Esophagus (tissue), 2 donors: ENCODE results near the gene UBE2V1. TPM values are rescaled to one million over a fixed set of nuclear protein-coding genes. Genes with fewer than 3 reads are reported as not detected.

Experiments
- H3K27ac ChIP-seq, 2 donors: one replicate each; pipeline ENCODE4 v1.5.1; 2013; ENCODE audit warnings: low read depth in 2 of 2, mild to moderate bottlenecking in 2 of 2, inconsistent platforms in 1 of 2, low read length in 1 of 2, moderate library complexity in 1 of 2
- H3K27me3 ChIP-seq, 2 donors: one replicate each; pipeline ENCODE4 v1.6.1; 2013; ENCODE audit warnings: low read length in 2 of 2, control low read depth in 1 of 2, mild to moderate bottlenecking in 1 of 2; ENCODE audit not compliant: insufficient read depth in 2 of 2, control insufficient read depth in 1 of 2
- H3K36me3 ChIP-seq, 2 donors: one replicate each; pipeline ENCODE4 v1.6.1; 2013; ENCODE audit warnings: low read length in 1 of 2; ENCODE audit not compliant: control insufficient read depth in 2 of 2, insufficient read depth in 2 of 2
- H3K4me1 ChIP-seq, 2 donors: one replicate each; pipeline ENCODE4 v1.6.1; 2013; ENCODE audit warnings: low read length in 1 of 2; ENCODE audit not compliant: control insufficient read depth in 2 of 2, insufficient read depth in 2 of 2
- H3K4me3 ChIP-seq, 2 donors: one replicate each; pipeline ENCODE4 v1.5.1; 2013; ENCODE audit warnings: low read length in 2 of 2, mild to moderate bottlenecking in 2 of 2, low read depth in 1 of 2, moderate library complexity in 1 of 2
- H3K9me3 ChIP-seq, 2 donors: one replicate each; pipeline ENCODE4 v1.6.1; 2013; ENCODE audit warnings: mild to moderate bottlenecking in 2 of 2, low read depth in 1 of 2, low read length in 1 of 2, moderate library complexity in 1 of 2; ENCODE audit not compliant: control insufficient read depth in 2 of 2, insufficient read depth in 1 of 2
- WGBS, 2 donors: extraction: QIAGEN DNeasy Blood & Tissue Kit; methylation state at CpG; one replicate each; pipeline ENCODE4 v1.1.7; 2013; 5-methylcytosine and 5-hydroxymethylcytosine counted together
- polyA plus RNA-seq, 2 donors: library from polyadenylated mRNA; stranded (reverse); fragments of 200-250 nt; gene quantifications; one replicate each; pipeline ENCODE4 v1.2.3, GENCODE V29; 2013
- donor health status: healthy with polysubstance abuse.
- donor health status: Bipolar disorder and iron deficiency.

UBE2V1 gene
- polyA plus RNA-seq, 2 donors: 57.4 to 73.1 TPM

DNA sequence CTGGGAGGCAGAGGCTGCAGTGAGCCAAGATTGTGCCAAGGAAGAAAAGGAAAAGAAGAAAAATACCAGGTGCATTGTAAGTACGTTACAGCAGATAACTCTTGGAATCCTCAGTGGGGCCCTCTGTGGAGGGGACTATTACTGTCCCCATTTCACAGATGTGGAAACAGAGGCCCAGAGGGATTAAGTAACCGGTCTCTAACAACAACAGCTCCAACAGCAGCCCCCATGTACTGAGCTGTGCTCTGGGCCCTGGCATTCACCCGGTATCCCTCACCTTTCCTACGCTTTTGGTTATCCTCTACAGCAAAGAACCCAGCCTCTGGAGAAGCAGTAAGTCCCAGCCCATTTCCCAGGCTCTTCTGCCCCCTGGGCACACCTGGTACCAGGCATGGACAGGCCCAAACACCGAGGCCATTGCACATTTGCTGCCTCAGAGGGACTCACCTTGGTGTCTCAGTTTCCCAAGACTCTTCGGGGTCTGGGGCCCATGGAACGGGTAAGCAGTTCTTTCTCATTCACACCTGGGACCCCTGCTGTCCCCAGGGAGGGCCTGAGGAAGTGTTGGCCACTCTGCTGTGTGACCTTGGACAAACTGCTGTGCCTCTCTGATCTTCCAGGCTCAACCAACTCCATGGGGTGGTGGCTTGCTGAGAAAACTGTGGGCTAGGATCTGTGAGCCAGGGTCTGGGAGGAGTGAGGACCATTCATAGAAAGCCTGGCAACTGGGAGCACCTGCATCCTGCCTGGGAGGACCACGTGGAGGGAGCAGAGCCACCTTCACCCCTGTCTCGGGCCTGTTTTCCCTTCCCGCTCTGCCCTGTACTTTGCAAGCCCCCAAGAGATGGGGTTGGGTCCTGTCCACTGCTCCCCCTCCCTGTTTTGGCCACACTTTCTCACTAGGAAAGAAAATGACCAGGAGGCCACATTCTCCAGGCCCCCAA, 70.3 kb downstream of the UBE2V1 start:
- H3K27me3 ChIP-seq: no peaks in the 10 kb centered on the region
- 90 to 91% methylated on average over 10 of the region's 10 CpGs for WGBS, 2 donors
- H3K9me3 ChIP-seq: no peaks in the 10 kb centered on the region
- H3K36me3 ChIP-seq: no peaks in the 10 kb centered on the region
- peaks cover 0 to 6% of the 10 kb centered on the region in 2 donors for H3K4me1 ChIP-seq
- no peak overlapping the region for H3K4me3 ChIP-seq
- H3K27ac ChIP-seq: no peak overlapping the region

DNA sequence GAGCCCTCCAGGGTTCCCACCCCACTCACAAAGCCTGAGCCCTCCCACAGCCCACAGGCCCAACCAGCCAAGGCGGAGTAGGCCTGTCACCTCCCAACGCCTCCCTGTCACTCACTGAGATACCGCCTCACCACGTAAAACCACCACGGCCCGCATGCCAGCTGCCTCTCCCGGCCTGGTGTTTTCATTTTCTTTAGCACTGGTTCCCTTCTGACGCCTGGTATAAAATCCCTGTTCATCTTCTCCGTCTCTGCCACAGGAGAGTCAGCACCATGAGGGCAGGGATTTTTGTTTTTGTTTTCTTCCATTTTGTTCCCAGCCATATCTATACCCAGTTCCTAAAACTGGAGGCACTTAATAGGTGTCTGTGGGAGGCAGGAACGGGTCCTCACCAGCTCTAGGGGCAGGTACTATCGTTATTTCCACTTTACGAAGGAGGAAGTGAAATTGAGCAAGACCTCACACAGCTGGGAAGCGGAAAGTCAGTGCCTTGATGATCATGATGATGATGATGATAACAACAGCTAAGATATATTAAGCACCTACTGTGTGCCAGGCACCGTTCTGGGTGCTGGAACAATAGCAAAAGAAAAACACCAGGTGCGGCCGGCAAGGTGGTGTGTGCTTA, 71.6 kb downstream of the UBE2V1 start:
- no peaks in the 10 kb centered on the region for H3K36me3 ChIP-seq
- no peaks in the 10 kb centered on the region for H3K27me3 ChIP-seq
- H3K4me3 ChIP-seq: no peak overlapping the region
- peaks cover 0 to 11% of the 10 kb centered on the region in 2 donors for H3K4me1 ChIP-seq
- WGBS, 2 donors: 73 to 78% methylated on average over 16 of the region's 16 CpGs
- H3K27ac ChIP-seq: no peak overlapping the region
- no peaks in the 10 kb centered on the region for H3K9me3 ChIP-seq

- WGBS, 2 donors: 81 to 85% methylated on average over 17 of the region's 17 CpGs
- H3K27ac ChIP-seq: no peak overlapping the region
Measured at GRCh38 chr20:50040432-50041245, 72.3 kb downstream of the UBE2V1 start.

GRCh38 chr20:50039706-50040431, 73.1 kb downstream of the UBE2V1 start:
- 83% methylated on average over 9 to 10 of the region's 10 CpGs for WGBS, 2 donors
- Histone ChIP-seq H3K36me3 (no peaks in the 10 kb centered on the region), H3K27me3 (no peaks in the 10 kb centered on the region), H3K4me3 (no peak overlapping the region), H3K9me3 (no peaks in the 10 kb centered on the region), H3K27ac (no peak overlapping the region), H3K4me1 (peaks cover 0 to 11% of the 10 kb centered on the region in 2 donors)

More at GRCh38 chr20:50040432-50041245, 72.3 kb downstream of the UBE2V1 start:
- Histone ChIP-seq H3K4me3 (no peak overlapping the region), H3K36me3 (no peaks in the 10 kb centered on the region), H3K27me3 (no peaks in the 10 kb centered on the region), H3K9me3 (no peaks in the 10 kb centered on the region), H3K4me1 (peaks cover 0 to 11% of the 10 kb centered on the region in 2 donors)

- WGBS, 2 donors: 52% methylated on average over 10 of the region's 10 CpGs
- peaks cover 0 to 11% of the 10 kb centered on the region in 2 donors for H3K4me1 ChIP-seq
Measured at GRCh38 chr20:50038574-50038991, 74.4 kb downstream of the UBE2V1 start.

GRCh38 chr20:50038169-50038568, 74.8 kb downstream of the UBE2V1 start:
- 72 to 74% methylated on average over 6 of the region's 6 CpGs for WGBS, 2 donors
- H3K36me3 ChIP-seq: no peaks in the 10 kb centered on the region

More at GRCh38 chr20:50038574-50038991, 74.4 kb downstream of the UBE2V1 start:
- Histone ChIP-seq H3K4me3 (no peak overlapping the region), H3K36me3 (no peaks in the 10 kb centered on the region), H3K27me3 (no peaks in the 10 kb centered on the region), H3K27ac (no peak overlapping the region), H3K9me3 (no peaks in the 10 kb centered on the region)

DNA sequence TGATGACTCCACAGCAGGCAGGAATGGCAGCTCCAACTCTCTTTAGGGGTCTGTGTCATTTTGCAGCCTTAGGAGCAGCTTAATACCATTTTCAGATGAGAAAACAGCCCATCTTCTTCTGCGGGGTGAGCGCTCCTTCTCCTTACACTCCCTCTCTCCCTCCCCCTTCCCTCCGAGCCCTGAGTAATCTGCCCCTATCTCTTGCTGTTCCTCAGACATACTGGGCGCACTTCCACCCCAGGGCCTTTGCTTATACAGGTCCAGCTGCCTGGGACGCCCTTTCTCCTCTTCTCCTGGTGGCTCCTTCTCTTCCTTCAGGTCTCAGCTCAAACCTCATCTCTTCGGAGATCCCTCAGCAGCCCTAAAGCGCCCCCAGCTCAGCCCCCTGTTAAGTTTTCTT, 75.4 kb downstream of the UBE2V1 start:
- Histone ChIP-seq H3K4me1 (peaks cover 0 to 11% of the 10 kb centered on the region in 2 donors), H3K36me3 (no peaks in the 10 kb centered on the region), H3K27me3 (no peaks in the 10 kb centered on the region), H3K4me3 (no peak overlapping the region), H3K9me3 (no peaks in the 10 kb centered on the region), H3K27ac (no peak overlapping the region)
- WGBS, 2 donors: 82 to 91% methylated on average over 7 of the region's 7 CpGs

More at GRCh38 chr20:50038169-50038568, 74.8 kb downstream of the UBE2V1 start:
- no peak overlapping the region for H3K27ac ChIP-seq
- no peak overlapping the region for H3K4me3 ChIP-seq
- no peaks in the 10 kb centered on the region for H3K9me3 ChIP-seq
- peaks cover 0 to 11% of the 10 kb centered on the region in 2 donors for H3K4me1 ChIP-seq
- no peaks in the 10 kb centered on the region for H3K27me3 ChIP-seq

- Histone ChIP-seq H3K4me3 (no peak overlapping the region), H3K36me3 (no peaks in the 10 kb centered on the region), H3K27me3 (no peaks in the 10 kb centered on the region), H3K27ac (no peak overlapping the region), H3K9me3 (no peaks in the 10 kb centered on the region), H3K4me1 (peaks cover 0 to 11% of the 10 kb centered on the region in 2 donors)
- WGBS, 2 donors: 47 to 59% methylated on average over 3 of the region's 3 CpGs
Measured at GRCh38 chr20:50037123-50037522, 75.8 kb downstream of the UBE2V1 start.

DNA sequence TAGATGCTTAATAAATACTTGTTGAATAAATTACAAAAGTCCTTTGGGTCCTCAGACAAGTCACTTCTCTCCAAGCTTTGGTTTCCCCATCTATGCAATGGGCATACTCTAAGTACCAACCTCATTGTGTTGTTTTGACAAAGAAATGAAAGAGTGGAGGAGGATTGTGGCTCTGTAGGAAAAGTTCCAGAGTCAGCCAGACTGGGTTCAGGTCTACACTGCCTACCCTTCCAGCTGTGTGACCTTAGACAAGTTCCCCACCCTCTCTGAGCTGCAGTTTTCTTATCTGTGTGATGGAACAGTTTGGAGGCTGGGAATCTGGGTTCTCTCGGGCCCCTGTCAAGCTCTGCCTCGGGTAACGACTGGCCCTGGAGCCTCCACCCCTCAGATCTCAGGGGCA, 76.2 kb downstream of the UBE2V1 start:
- H3K4me3 ChIP-seq: no peak overlapping the region
- H3K9me3 ChIP-seq: no peaks in the 10 kb centered on the region
- no peak overlapping the region for H3K27ac ChIP-seq
- no peaks in the 10 kb centered on the region for H3K27me3 ChIP-seq
- peaks cover 0 to 11% of the 10 kb centered on the region in 2 donors for H3K4me1 ChIP-seq
- WGBS, 2 donors: 73 to 81% methylated on average over 3 of the region's 3 CpGs
- no peaks in the 10 kb centered on the region for H3K36me3 ChIP-seq
